OCI-LY1 (cell line): Measurements from ENCODE around the gene GLB1L.

Experiments
- H2AFZ ChIP-seq: fragments of 200-600 bp; sonication (generic), shearing (Covaris generic); 2 replicates; pipeline ENCODE4 v1.6.0; 2014; ENCODE audit warnings: antibody characterized with exemption, mild to moderate bottlenecking, low read length
- H3F3A ChIP-seq: fragments of 200-600 bp; sonication (generic), shearing (Covaris generic); 2 replicates; pipeline ENCODE4 v1.6.0; 2014; ENCODE audit warnings: mild to moderate bottlenecking, antibody characterized with exemption, low read length, moderate library complexity; ENCODE audit not compliant: insufficient read depth
- H3K27ac ChIP-seq: fragments of 200-600 bp; sonication (generic); 2 replicates; pipeline ENCODE4 v1.5.1; 2014; ENCODE audit warnings: low read length, mixed run types, mild to moderate bottlenecking, low read depth; ENCODE audit not compliant: poor library complexity, severe bottlenecking
- H3K27me3 ChIP-seq: fragments of 200-600 bp; sonication (generic); 2 replicates; pipeline ENCODE4 v1.6.0; 2014; ENCODE audit warnings: antibody characterized with exemption, mild to moderate bottlenecking, low read length, moderate library complexity; ENCODE audit not compliant: insufficient read depth
- H3K36me3 ChIP-seq: fragments of 200-600 bp; sonication (generic); 2 replicates; pipeline ENCODE4 v1.6.1; 2014; ENCODE audit warnings: mild to moderate bottlenecking, antibody characterized with exemption, low read length, moderate library complexity, mixed read lengths; ENCODE audit not compliant: insufficient read depth
- H3K4me1 ChIP-seq: fragments of 200-600 bp; sonication (generic); 2 replicates; pipeline ENCODE4 v1.5.1; 2014; ENCODE audit warnings: mild to moderate bottlenecking, low read length, moderate library complexity; ENCODE audit not compliant: insufficient read depth, severe bottlenecking
- H3K4me2 ChIP-seq: fragments of 200-600 bp; sonication (generic), shearing (Covaris generic); 2 replicates; pipeline ENCODE4 v1.6.1; 2014; ENCODE audit warnings: low read length
- H3K4me3 ChIP-seq: fragments of 200-600 bp; sonication (generic); 2 replicates; pipeline ENCODE4 v1.5.1; 2014; ENCODE audit warnings: low read length, low read depth, mild to moderate bottlenecking, mixed read lengths; ENCODE audit not compliant: poor library complexity, severe bottlenecking
- H3K79me2 ChIP-seq: fragments of 200-600 bp; shearing (Covaris generic); 2 replicates; pipeline ENCODE4 v1.6.1; 2016; ENCODE audit warnings: mixed run types, low read length, mixed read lengths; ENCODE audit not compliant: insufficient read depth
- H3K9ac ChIP-seq: fragments of 200-600 bp; sonication (generic), shearing (Covaris generic); 2 replicates; pipeline ENCODE4 v1.6.1; 2014; ENCODE audit warnings: mild to moderate bottlenecking, low read length, mixed read lengths
- H3K9me2 ChIP-seq: fragments of 200-600 bp; sonication (generic), shearing (Covaris generic); 2 replicates; pipeline ENCODE4 v1.6.1; 2014; ENCODE audit warnings: low read depth, mild to moderate bottlenecking, low read length, mixed read lengths
- H3K9me3 ChIP-seq: fragments of 200-600 bp; shearing (Covaris generic); 2 replicates; pipeline ENCODE4 v1.6.1; 2014; ENCODE audit warnings: low read length, mixed read lengths
- H4K20me1 ChIP-seq: fragments of 200-600 bp; sonication (generic), shearing (Covaris generic); 2 replicates; pipeline ENCODE4 v1.6.0; 2016; ENCODE audit warnings: mild to moderate bottlenecking, low read length; ENCODE audit not compliant: insufficient read depth
- EZH2 ChIP-seq: fragments of 200-600 bp; sonication (generic), shearing (Covaris generic); IDR thresholded peaks from 2 replicates; pipeline ENCODE4 v1.8.0; 2017; ENCODE audit warnings: borderline replicate concordance, mixed run types, mild to moderate bottlenecking, antibody characterized with exemption, low read length, moderate library complexity, mixed read lengths
- TF ChIP-seq, protein P1 (sequence below): fragments of 200-600 bp; sonication (generic), shearing (Covaris generic); IDR thresholded peaks from 2 replicates; pipeline ENCODE4 v1.5.1; 2017; ENCODE audit warnings: mild to moderate bottlenecking, antibody characterized with exemption, low read length, moderate library complexity, mixed read lengths

GLB1L gene

DNA sequence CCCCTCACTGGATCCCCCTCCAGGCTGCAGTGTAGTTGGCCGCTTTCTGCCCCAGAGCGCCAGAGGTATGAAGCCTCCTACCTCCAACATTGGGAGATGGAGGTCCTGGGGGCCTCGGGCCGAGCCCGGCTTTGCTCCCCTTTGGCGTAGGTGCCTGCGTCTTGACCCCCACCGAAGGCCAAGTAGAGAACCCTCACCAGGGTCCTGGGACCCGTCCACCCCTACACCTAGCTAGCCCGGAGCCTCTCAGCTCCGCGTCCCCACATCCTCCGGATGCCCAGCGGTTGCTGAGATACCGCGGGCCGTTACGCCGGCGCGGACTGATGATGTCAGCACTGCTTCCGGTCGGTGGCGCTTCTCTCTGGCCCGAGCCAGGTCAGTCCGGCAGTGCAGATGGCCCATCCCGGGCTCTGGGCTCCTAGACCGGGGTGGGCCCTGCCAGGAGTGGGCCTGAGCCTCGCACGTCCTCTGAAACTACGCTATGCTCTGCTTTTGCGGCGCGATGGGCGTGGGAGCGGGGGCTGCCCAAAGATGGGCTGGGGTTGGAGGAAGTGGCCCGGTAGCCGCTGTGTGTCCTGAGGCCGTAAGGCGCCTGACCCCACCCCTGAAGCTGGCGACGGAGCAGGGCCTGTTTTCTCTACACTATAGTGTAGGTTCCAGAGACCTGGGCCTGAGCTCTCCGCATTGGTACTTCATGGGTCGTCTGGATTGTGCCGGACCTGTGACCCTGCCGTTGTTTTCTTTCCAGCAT lies at the start of gene GLB1L, which contains the start of gene STK16:
TSS of gene GLB1L (minus strand) at position 297 of the 751 bp plus-strand sequence. CDS start 1,871 bp downstream, outside the sequence.
TSS of gene STK16 (plus strand) at position 332 of the 751 bp plus-strand sequence. CDS start 521 bp downstream, outside the sequence.
- Histone ChIP-seq H3K36me3 (peaks cover 31% of the 10 kb centered on the region), H3F3A (no peaks in the 10 kb centered on the region), H4K20me1 (no peaks in the 10 kb centered on the region), H3K4me1 (peaks cover 55% of the 10 kb centered on the region), H3K9me2 (no peaks in the 10 kb centered on the region), H3K27me3 (no peaks in the 10 kb centered on the region), H3K9me3 (no peaks in the 10 kb centered on the region), H2AFZ (no peak within 1 kb of the TSS), H3K4me2 (peak within 1 kb of the TSS; percentile 73), H3K27ac (peak within 1 kb of the TSS; percentile 39), H3K79me2 (no peaks in the 10 kb centered on the region), H3K4me3 (peak within 1 kb of the TSS; percentile 78), H3K9ac (peak within 1 kb of the TSS; percentile 83)
- no peak for TF ChIP-seq EZH2
- TF ChIP-seq, protein P1, sequence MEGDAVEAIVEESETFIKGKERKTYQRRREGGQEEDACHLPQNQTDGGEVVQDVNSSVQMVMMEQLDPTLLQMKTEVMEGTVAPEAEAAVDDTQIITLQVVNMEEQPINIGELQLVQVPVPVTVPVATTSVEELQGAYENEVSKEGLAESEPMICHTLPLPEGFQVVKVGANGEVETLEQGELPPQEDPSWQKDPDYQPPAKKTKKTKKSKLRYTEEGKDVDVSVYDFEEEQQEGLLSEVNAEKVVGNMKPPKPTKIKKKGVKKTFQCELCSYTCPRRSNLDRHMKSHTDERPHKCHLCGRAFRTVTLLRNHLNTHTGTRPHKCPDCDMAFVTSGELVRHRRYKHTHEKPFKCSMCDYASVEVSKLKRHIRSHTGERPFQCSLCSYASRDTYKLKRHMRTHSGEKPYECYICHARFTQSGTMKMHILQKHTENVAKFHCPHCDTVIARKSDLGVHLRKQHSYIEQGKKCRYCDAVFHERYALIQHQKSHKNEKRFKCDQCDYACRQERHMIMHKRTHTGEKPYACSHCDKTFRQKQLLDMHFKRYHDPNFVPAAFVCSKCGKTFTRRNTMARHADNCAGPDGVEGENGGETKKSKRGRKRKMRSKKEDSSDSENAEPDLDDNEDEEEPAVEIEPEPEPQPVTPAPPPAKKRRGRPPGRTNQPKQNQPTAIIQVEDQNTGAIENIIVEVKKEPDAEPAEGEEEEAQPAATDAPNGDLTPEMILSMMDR: no peak

DNA sequence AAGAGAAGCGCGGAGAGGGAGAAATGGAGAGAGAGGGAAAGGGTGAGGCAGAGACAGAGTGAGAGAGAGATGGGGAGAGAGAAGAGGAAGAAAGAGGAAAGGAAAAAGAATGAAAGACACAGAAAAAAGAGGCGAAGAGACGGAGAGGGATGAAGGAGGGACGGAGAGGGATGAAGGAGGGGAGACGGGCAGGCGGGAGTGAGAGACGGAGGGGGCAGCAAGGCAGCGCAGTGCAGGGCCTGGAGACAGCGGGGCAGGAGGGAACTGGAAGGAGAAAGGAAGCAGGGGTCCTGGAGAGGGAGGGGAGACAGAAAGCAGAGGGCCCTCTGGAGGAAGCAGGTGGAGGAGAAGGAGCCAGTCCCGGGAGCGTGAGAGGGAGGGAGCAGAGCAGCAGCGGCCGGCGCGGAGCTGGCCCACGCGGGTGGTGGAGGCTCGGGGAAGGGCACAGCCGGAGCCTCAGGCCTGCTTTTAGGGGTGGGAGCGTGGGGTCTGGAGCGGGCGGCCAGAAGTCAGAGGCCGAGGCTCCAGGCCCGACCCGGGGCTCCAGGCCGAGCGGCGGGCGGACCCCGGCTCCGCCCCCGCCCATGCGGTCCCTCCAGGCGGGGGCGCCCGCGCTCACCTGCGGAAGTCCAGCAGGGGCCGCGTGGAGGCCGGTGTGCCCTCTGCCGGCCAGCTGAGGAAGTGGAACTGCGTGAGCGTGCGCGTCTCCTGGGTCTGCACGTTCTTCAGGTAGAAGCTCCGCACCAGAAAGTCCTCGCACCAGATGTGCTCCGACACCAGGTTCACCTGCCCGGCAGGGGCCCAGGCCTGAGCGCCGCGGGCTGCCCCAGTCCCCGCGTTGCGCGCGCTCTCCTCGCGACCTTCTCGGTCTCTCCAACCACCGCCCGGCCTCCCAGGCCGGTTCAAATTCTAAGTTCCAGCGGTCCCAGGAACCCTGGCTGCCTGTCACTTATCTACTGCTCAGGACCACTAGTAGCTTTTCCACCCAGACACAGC lies 49.4 kb upstream of the GLB1L start:
- Histone ChIP-seq H3K9me3 (no peaks in the 10 kb centered on the region), H3K79me2 (no peaks in the 10 kb centered on the region)

DNA sequence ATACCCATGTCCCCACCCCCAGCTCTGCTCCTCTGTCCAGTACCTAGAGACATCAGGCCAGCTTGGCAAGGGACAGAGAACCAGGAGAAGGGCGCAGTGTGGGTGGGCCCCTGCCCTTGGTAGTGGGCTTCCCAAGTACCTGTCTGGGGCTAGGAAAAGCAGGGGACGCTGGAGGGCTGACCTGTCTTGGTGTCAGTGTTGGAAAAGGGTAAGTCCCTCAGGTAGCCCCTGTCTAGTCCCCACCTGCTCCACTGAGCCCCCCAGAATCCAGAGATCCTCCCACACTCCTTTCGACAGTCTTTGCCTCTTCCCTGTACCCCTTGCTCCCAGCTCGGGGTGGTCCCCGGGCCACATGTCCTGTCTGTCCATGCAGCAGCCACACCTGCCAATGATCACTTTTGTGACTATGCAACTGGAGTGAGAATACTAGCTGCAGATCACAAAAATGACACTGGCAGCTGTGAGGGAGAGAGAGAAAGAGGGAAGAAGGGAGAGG lies 48.5 kb upstream of the GLB1L start:
- no peak overlapping the region for H2AFZ ChIP-seq
- H3K4me3 ChIP-seq: no peak overlapping the region

More for the DNA sequence above, 49.4 kb upstream of the GLB1L start:
- no peaks in the 10 kb centered on the region for H3K36me3 ChIP-seq
- peaks cover 18% of the 10 kb centered on the region for H3K4me1 ChIP-seq
- no peaks in the 10 kb centered on the region for H3F3A ChIP-seq
- peak overlapping the region; percentile 59 for H3K9ac ChIP-seq
- H3K4me2 ChIP-seq: peak overlapping the region; percentile 62
- TF ChIP-seq, protein P1: peak; percentile 97
- TF ChIP-seq EZH2: no peak
- peak overlapping the region; percentile 10; the same call in 1 of the 2 replicates for H2AFZ ChIP-seq
- H3K4me3 ChIP-seq: peak overlapping the region; percentile 50
- H3K27ac ChIP-seq: no peak overlapping the region
- no peaks in the 10 kb centered on the region; the same call in 1 of the 2 replicates for H3K27me3 ChIP-seq
- no peaks in the 10 kb centered on the region for H3K9me2 ChIP-seq
- no peaks in the 10 kb centered on the region for H4K20me1 ChIP-seq

More for the DNA sequence above, 48.5 kb upstream of the GLB1L start:
- Histone ChIP-seq H4K20me1 (no peaks in the 10 kb centered on the region), H3K9me2 (no peaks in the 10 kb centered on the region), H3K27me3 (no peaks in the 10 kb centered on the region; the same call in 1 of the 2 replicates), H3K4me2 (no peak overlapping the region; the same call in 1 of the 2 replicates), H3K4me1 (peaks cover 15% of the 10 kb centered on the region), H3K79me2 (no peaks in the 10 kb centered on the region), H3K27ac (no peak overlapping the region), H3K9me3 (no peaks in the 10 kb centered on the region), H3K36me3 (no peaks in the 10 kb centered on the region), H3F3A (no peaks in the 10 kb centered on the region), H3K9ac (no peak overlapping the region; the same call in 1 of the 2 replicates)
- TF ChIP-seq, protein P1: no peak
- no peak for TF ChIP-seq EZH2
